HCT116 (cell line): ENCODE measurements around the gene CCDC102B. TPM values are rescaled to one million over a fixed set of nuclear protein-coding genes. Genes with fewer than 3 reads are reported as not detected.

ENCODE experiments used
- ATAC-seq: fragments of 200-7000 bp; cut with Tn5 transposase; 2 replicates; pipeline ENCODE4 v1.9.1; 2020; ENCODE audit warnings: mild to moderate bottlenecking, moderate library complexity
- BruUV-seq: library from RNA; stranded (reverse); fragments of 400-500 nt; replicated peaks from 2 replicates; lab custom pipeline; 2021; lab: Mats Ljungman, UMichigan
- CTCF ChIA-PET: fragments of 300-600 bp; sonication (Branson Sonifier 250); formaldehyde crosslinking; loops from one replicate; lab custom pipeline; 2021; ENCODE audit warnings: antibody characterized with exemption; lab: Charles Lee
- POLR2A ChIA-PET: fragments of 300-600, 350-600 bp; sonication (Branson Sonifier 250); formaldehyde crosslinking; loops from one replicate; lab custom pipeline; 2021; ENCODE audit warnings: antibody characterized with exemption; lab: Charles Lee
- RAD21 ChIA-PET, 2 experiments: fragments of 300-600 bp; sonication (Branson Sonifier 250); formaldehyde crosslinking; loops; one replicate each; lab custom pipeline; 2023; ENCODE audit warnings: low total read pairs in 2 of 2; ENCODE audit not compliant: uncharacterized antibody in 2 of 2, unreplicated experiment in 2 of 2, low non-redundant PET in 1 of 2; lab: Charles Lee
- DNase-seq: peaks from one replicate; pipeline ENCODE4 v3.0.0-alpha.2; 2010; ENCODE audit warnings: low read depth, low spot score
- H2AFZ ChIP-seq: fragments of 200-600 bp; shearing (Covaris generic), sonication (generic); 2 replicates; pipeline ENCODE4 v1.6.1; 2017; ENCODE audit warnings: low read depth, mixed run types, mixed read lengths, antibody characterized with exemption, low read length; ENCODE audit not compliant: poor library complexity, severe bottlenecking
- H3K27ac ChIP-seq: 2 replicates; pipeline ENCODE4 v1.5.1; 2012; ENCODE audit warnings: low read depth, low read length
- H3K27me3 ChIP-seq: fragments of 200-600 bp; sonication (generic); 2 replicates; pipeline ENCODE4 v1.6.1; 2016; ENCODE audit warnings: mixed run types, low read length, mixed read lengths; ENCODE audit not compliant: insufficient read depth
- H3K36me3 ChIP-seq, 2 experiments: fragments of 200-500 bp in 1 of 2; fragments of 200-600 bp in 1 of 2; sonication (Bioruptor generic) in 1 of 2; sonication (generic) in 1 of 2; 2 replicates each; pipeline versions ENCODE4 v1.5.1 to v1.6.1; 2014 to 2016; ENCODE audit warnings: low read length in 2 of 2, inconsistent platforms in 1 of 2, mixed read lengths in 1 of 2, mixed run types in 1 of 2; ENCODE audit not compliant: insufficient read depth in 2 of 2, control insufficient read depth in 1 of 2
- H3K4me1 ChIP-seq, 2 experiments: fragments of 200-600 bp in 1 of 2; sonication (generic) in 1 of 2; 2 replicates each; pipeline versions ENCODE4 v1.5.1 to v1.6.1; 2012 to 2017; ENCODE audit warnings: low read length in 2 of 2, inconsistent platforms in 1 of 2, mild to moderate bottlenecking in 1 of 2, mixed read lengths in 1 of 2, mixed run types in 1 of 2, moderate library complexity in 1 of 2; ENCODE audit not compliant: insufficient read depth in 2 of 2, control insufficient read depth in 1 of 2
- H3K4me2 ChIP-seq: fragments of 200-600 bp; sonication (generic); 2 replicates; pipeline ENCODE4 v1.6.1; 2017; ENCODE audit warnings: mixed run types, low read length, mixed read lengths
- H3K4me3 ChIP-seq, 2 experiments: fragments of 200-600 bp in 1 of 2; sonication (generic) in 1 of 2; replicated peaks in 1 of 2; 2 replicates each; pipeline ENCODE4 v1.5.1; 2011 to 2016; ENCODE audit warnings: low read length in 2 of 2, control low read depth in 1 of 2, low read depth in 1 of 2, mild to moderate bottlenecking in 1 of 2, mixed read lengths in 1 of 2, mixed run types in 1 of 2
- H3K79me2 ChIP-seq: fragments of 200-600 bp; sonication (generic); 2 replicates; pipeline ENCODE4 v1.6.1; 2017; ENCODE audit warnings: mild to moderate bottlenecking, mixed run types, low read length, moderate library complexity, mixed read lengths; ENCODE audit not compliant: insufficient read depth
- H3K9ac ChIP-seq: fragments of 200-600 bp; sonication (generic); 2 replicates; pipeline ENCODE4 v1.6.1; 2016; ENCODE audit warnings: low read length, mixed read lengths
- H3K9me2 ChIP-seq: fragments of 200-600 bp; sonication (generic), shearing (Covaris generic); 2 replicates; pipeline ENCODE4 v1.6.1; 2017; ENCODE audit warnings: mixed run types, mild to moderate bottlenecking, moderate library complexity; ENCODE audit not compliant: insufficient read depth
- H3K9me3 ChIP-seq, 2 experiments: fragments of 200-500 bp in 1 of 2; fragments of 200-600 bp in 1 of 2; sonication (Bioruptor generic) in 1 of 2; sonication (generic) in 1 of 2; 2 replicates each; pipeline ENCODE4 v1.6.1; 2014 to 2017; ENCODE audit warnings: low read length in 2 of 2, mixed read lengths in 2 of 2, inconsistent platforms in 1 of 2, low read depth in 1 of 2, mild to moderate bottlenecking in 1 of 2, mixed run types in 1 of 2, moderate library complexity in 1 of 2; ENCODE audit not compliant: control insufficient read depth in 1 of 2, insufficient read depth in 1 of 2
- H4K20me1 ChIP-seq: fragments of 200-600 bp; sonication (generic), shearing (Covaris generic); 2 replicates; pipeline ENCODE4 v1.6.1; 2017; ENCODE audit warnings: mixed run types, mild to moderate bottlenecking, moderate library complexity; ENCODE audit not compliant: insufficient read depth
- CBX3 ChIP-seq: IDR thresholded peaks from 2 replicates; pipeline ENCODE4 v1.6.1; 2012; ENCODE audit warnings: low read depth
- CEBPB ChIP-seq: IDR thresholded peaks from 2 replicates; pipeline ENCODE4 v1.6.1; 2012; ENCODE audit warnings: low read depth
- EGR1 ChIP-seq: IDR thresholded peaks from 2 replicates; pipeline ENCODE4 v1.6.1; 2012; ENCODE audit warnings: low read depth
- ELF1 ChIP-seq: IDR thresholded peaks from 2 replicates; pipeline ENCODE4 v1.6.1; 2012; ENCODE audit warnings: low read depth, borderline replicate concordance
- EZH2phosphoT487 ChIP-seq: fragments of 200-600 bp; IDR thresholded peaks from 2 replicates; pipeline ENCODE4 v1.6.1; 2018; ENCODE audit warnings: antibody characterized with exemption, borderline replicate concordance
- FOSL1 ChIP-seq: IDR thresholded peaks from 2 replicates; pipeline ENCODE4 v1.6.1; 2012; ENCODE audit warnings: low read depth
- POLR2AphosphoS5 ChIP-seq: IDR thresholded peaks from 2 replicates; pipeline ENCODE4 v1.6.1; 2011; ENCODE audit warnings: mild to moderate bottlenecking, low read depth, low read length, moderate library complexity
- SRF ChIP-seq: IDR thresholded peaks from 2 replicates; pipeline ENCODE4 v1.6.1; 2012; ENCODE audit warnings: low read depth
- TCF7L2 ChIP-seq: IDR thresholded peaks from 2 replicates; pipeline ENCODE4 v1.7.0; 2011; ENCODE audit warnings: borderline replicate concordance, inconsistent platforms; ENCODE audit not compliant: insufficient read depth, insufficient read length; ENCODE audit errors: extremely low read depth
- YY1 ChIP-seq: IDR thresholded peaks from 2 replicates; pipeline ENCODE4 v1.6.1; 2011; ENCODE audit warnings: low read length, low read depth, moderate library complexity, mild to moderate bottlenecking; ENCODE audit not compliant: insufficient replicate concordance; ENCODE audit errors: extremely low read depth
- ZFX ChIP-seq: fragments of 450-650 bp; IDR thresholded peaks from 2 replicates; pipeline ENCODE4 v1.6.1; 2017
- ZNF274 ChIP-seq: fragments of 200-500 bp; sonication (Bioruptor generic); IDR thresholded peaks from 2 replicates; pipeline ENCODE4 v1.6.1; 2014; ENCODE audit warnings: mild to moderate bottlenecking, low read depth, low read length, inconsistent platforms
- intact Hi-C: fragments of 100-400 bp; cut with micrococcal nuclease; formaldehyde crosslinking; loops from 2 replicates; pipeline ENCODE4 v1.10.0; 2022
- total RNA-seq: library from RNA; stranded (reverse); gene quantifications from one replicate; pipeline ENCODE4 v1.2.1, GENCODE V29; 2021; ENCODE audit not compliant: unreplicated experiment
- TF ChIP-seq, protein P1 (sequence below): IDR thresholded peaks from 2 replicates; pipeline ENCODE4 v1.6.1; 2011; ENCODE audit warnings: mild to moderate bottlenecking, low read length, moderate library complexity; ENCODE audit not compliant: insufficient replicate concordance; ENCODE audit errors: extremely low read depth
- TF ChIP-seq, protein P2 (sequence below): IDR thresholded peaks from 2 replicates; pipeline ENCODE4 v1.6.1; 2012

CCDC102B gene
- total RNA-seq, 1 experiment from 2014 or later = 1.9 TPM

DNA sequence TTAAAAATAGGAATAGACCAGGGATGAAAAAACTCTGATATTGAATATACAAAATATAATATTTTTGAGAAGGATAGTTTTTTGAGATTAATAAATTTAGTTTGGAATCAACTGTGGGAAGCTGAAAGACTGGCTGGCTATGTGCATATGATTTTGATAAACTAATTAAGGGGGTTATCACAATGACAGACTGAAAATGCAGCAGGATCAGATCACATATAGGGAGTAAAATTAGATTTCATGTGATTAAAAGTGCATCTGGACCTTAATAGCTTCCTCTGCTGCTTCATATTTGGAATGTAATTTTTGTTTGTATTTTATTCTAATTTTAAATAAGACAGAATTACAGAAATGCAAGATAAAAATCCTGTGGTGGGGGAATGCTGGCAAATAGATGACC, 111.7 kb downstream of the CCDC102B start:
- ChIA-PET POLR2A (no interaction called here), RAD21 (no interaction called here), CTCF (no interaction called here)
- no peak overlapping the region for H3K27ac ChIP-seq
- intact Hi-C loops = no loop called here
- no peak overlapping the region for H2AFZ ChIP-seq
- no TSS peak for BruUV-seq
- TF ChIP-seq, protein P1, sequence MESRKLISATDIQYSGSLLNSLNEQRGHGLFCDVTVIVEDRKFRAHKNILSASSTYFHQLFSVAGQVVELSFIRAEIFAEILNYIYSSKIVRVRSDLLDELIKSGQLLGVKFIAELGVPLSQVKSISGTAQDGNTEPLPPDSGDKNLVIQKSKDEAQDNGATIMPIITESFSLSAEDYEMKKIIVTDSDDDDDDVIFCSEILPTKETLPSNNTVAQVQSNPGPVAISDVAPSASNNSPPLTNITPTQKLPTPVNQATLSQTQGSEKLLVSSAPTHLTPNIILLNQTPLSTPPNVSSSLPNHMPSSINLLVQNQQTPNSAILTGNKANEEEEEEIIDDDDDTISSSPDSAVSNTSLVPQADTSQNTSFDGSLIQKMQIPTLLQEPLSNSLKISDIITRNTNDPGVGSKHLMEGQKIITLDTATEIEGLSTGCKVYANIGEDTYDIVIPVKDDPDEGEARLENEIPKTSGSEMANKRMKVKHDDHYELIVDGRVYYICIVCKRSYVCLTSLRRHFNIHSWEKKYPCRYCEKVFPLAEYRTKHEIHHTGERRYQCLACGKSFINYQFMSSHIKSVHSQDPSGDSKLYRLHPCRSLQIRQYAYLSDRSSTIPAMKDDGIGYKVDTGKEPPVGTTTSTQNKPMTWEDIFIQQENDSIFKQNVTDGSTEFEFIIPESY = no peak
- TF ChIP-seq SRF = no peak
- TF ChIP-seq ZNF274 = no peak
- no peak for TF ChIP-seq TCF7L2
- no peak for TF ChIP-seq FOSL1
- TF ChIP-seq, protein P2, sequence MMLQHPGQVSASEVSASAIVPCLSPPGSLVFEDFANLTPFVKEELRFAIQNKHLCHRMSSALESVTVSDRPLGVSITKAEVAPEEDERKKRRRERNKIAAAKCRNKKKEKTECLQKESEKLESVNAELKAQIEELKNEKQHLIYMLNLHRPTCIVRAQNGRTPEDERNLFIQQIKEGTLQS = no peak
- TF ChIP-seq CEBPB = no peak
- no peak for TF ChIP-seq CBX3
- no peak for TF ChIP-seq POLR2AphosphoS5
- no peak for TF ChIP-seq YY1
- TF ChIP-seq EZH2phosphoT487 = no peak
- no peak for TF ChIP-seq EGR1
- TF ChIP-seq ZFX = no peak
- TF ChIP-seq ELF1 = no peak
- H3K4me3 ChIP-seq = no peak overlapping the region
- H3K79me2 ChIP-seq = no peaks in the 10 kb centered on the region
- H3K4me2 ChIP-seq = no peak overlapping the region
- H3K27me3 ChIP-seq = no peaks in the 10 kb centered on the region
- H3K9ac ChIP-seq = no peak overlapping the region
- H3K9me2 ChIP-seq = no peaks in the 10 kb centered on the region
- no peaks in the 10 kb centered on the region for H3K4me1 ChIP-seq
- no peaks in the 10 kb centered on the region for H3K9me3 ChIP-seq
- no peak for DNase-seq
- no peak for ATAC-seq
- H3K36me3 ChIP-seq = no peaks in the 10 kb centered on the region
- H4K20me1 ChIP-seq = no peaks in the 10 kb centered on the region
